ENCODE data around the gene UTP3.
"Not testable (repeated sequence)": the region's sequence is repeated elsewhere in the genome, so short reads cannot be mapped to it uniquely, and the experiment has no call there.

The UTP3 gene

DNA sequence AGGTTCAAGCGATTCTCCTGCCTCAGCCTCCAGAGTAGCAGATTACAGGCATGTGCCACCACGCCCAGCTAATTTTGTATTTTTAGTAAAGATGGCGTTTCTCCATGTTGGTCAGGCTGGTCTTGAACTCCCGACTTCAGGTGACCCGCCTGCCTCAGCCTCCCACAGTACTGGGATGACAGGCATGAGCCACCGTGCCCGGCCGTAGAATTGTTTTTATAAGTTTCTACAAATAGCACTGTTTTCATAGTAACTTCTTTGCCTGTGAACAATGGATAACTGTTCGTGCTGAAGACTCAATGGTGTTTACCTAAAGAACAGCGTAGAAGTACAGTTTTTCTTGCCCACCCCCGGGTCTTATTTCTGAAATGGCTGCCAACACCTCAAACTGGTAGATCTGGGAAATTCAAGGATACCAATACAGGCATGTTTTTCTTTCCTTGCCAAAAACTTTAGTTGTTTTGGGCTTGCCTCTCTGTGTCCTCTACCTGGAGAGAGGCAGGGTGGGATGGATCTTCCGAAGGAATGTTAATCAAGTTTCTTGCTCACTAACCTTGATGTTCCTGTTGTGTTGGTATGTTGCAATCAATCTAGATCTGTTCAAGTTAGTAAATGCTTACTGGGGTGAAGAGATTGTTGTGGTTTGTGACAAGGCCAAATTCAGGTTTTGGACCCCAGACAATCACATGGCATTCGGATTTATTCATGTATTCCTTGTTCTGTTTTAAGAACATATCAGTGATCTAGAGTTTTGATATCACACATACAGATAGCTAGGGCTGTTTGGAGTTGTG is 30.7 kb downstream of the UTP3 start:
- no peak for FAIRE-seq

DNA sequence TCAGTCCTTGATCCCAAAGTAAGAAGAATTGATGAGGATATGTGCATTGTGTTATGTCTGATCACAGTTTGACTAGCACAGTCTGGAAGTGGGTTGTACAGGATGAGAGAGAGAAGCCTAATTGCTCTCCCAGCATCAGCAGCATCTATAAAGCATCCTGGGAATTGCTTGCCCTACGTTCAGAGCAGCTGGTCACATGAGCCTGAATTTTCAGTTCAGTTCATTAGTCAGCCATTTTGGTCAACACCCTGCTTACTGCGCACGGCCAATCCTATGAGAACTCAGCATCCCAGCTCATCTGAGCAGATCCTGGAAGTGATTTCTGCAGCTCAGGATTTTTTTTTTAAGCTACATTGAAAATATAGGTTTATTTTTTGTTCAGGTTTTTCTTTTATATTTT is 33.4 kb downstream of the UTP3 start, which contains the start of gene RUFY3:
Gene RUFY3, plus strand, starts transcription at position 218 of the 400 bp plus-strand sequence. CDS start 610 bp downstream, outside the sequence.
- FAIRE-seq, result peak; percentile 6

DNA sequence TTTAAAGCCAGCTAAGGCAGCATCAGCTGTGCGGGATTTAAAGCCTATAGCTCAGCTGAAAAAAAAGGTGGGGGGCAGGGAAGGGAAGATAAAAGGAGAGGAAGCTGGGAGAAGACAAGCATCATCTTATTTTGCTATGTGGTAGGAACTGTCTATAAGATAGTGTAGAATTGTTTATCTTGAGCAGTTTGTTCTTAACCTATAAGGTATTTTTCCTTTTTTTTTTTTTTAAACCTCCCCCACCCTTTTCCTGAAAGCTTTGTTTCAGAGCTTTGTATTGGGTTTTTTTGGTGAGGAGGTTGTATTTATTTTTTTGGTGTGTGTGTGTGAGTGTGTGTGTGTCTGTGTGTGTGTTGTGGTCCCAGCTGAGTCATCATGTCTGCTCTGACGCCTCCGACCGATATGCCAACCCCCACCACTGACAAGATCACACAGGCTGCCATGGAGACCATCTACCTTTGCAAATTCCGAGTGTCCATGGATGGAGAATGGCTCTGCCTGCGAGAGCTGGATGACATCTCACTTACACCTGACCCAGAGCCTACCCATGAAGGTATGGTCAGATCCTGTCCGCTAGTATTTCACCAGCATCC is 34.0 kb downstream of the UTP3 start:
- FAIRE-seq, result no peak

DNA sequence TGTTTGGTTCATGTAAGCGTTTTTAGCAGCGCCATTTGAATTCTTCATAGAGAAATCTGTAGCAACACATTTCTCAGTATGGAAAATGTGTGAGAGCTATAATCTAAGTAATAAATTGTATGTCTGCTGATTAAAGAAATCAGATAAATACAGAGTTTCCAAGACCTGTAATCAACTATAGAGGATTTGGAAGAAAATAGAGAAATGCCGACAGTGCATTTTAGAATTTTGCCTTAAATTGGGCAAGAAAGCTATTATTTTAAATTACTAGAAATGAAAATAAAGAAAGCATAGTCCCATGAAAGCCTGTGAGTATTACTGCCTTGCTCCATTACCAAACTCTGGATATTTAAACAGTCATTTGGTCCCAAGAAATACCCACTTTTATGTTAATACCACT is 36.1 kb downstream of the UTP3 start:
- FAIRE-seq, result no peak

DNA sequence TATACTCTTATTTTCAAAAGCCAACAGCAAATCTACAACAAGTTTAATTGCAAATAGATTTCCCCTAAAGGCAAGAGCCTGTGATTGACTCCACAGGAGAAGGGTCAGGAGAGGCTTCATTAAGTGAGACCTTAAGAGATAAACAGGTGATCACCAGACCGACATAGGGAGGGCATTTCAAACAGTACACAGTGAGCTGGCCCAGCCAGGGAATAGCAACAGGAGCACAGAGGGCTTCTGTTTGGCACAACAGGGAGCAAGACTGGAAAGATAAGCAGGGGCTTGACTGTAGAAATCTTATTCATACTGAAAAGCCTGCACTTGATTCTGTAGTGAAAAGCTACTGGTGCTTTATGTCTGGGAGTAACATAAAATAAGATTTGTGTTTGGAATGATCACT is 37.3 kb downstream of the UTP3 start:
- no peak for FAIRE-seq

DNA sequence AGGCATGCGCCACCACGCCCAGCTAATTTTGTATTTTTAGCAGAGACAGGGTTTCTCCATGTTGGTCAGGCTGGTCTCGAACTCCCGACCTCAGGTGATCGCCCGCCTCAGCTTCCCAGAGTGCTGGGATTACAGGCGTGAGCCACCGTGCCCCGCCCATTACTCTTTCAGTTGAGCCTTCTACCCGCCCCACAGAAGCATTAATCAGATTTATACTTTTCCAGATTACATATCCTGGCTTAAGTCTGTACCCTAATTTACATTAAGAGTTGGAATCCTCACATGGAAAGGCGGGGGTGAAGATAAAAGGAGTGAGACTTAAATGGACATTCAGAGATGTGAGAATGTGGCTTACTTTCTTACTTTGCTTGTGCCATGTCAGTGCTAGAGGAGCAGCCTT is 38.2 kb downstream of the UTP3 start:
- FAIRE-seq, result not testable (repeated sequence)

DNA sequence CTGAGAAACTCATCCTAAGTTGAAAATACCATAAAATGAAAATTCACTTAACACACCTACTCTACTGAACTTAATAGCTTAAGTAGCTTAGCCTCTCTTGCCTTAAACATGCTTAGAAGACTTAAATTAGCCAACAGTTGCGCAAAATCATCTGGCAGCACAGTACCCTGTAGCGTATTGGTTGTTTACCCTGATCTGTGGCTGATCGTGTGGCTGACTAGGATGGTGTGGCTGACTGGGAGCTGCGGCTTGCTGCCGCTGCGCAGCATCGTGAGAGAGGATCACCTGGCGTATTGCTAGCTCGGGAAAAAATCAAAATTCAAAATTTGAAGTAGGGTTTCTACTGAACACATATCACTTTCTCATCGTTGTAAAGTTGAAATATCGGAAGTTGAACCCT is 39.8 kb downstream of the UTP3 start:
- FAIRE-seq, result no peak

DNA sequence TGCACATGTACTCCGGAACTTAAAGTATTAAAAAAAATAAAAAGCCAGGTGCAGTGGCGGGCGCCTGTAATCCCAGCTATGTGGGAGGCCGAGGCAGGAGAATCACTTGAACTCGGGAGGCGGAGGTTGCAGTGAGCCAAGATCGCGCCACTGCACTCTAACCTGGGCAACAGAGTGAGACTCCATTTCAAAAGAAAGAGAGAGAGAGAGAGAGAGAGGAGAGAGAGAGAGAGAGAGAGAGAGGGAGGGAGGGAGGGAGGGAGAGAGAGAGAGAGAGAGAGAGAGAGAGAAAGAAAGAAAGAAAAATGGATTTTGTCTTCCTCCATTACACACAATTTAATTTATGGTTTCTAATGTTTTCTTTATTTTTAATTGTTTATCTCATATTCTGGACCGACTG is 44.5 kb downstream of the UTP3 start:
- FAIRE-seq, result not testable (repeated sequence)

DNA sequence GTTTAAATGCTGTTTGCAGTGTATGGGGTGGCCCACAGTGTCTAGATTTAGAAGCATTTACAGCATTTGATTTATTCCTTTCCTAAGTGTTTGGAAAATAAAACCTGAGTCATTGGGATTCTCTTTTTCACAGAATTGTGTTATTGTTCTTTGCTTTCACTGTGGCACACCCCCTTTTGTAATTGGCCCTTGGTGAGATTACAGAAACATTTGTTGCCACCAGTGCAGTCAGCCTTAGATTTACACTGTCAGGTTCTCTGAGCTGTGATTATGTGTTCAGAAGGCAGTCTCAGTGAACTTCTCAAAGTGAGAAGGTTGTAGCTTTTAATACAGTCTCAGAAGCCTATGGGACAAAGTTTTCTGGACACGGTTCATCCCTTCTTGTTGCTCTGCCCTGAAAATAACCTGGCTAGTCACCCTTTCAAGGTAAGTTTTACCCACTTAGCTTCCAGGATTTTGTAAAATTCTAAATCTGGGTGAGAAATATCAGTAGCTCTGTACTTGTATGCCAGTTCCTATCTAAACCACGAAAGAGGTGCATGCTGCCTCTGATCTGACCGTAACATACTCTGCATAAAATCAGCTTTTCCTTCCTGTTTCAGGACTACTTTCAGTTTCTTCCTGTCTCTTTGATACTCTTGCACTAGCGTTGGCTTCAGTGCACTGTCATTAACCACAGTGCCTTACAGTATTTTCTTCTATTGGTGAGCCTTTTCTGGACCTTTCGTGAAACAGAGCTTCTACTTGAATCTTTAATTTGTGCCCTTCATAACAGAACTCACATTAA is 46.0 kb downstream of the UTP3 start:
- peak; percentile 68 for FAIRE-seq

DNA sequence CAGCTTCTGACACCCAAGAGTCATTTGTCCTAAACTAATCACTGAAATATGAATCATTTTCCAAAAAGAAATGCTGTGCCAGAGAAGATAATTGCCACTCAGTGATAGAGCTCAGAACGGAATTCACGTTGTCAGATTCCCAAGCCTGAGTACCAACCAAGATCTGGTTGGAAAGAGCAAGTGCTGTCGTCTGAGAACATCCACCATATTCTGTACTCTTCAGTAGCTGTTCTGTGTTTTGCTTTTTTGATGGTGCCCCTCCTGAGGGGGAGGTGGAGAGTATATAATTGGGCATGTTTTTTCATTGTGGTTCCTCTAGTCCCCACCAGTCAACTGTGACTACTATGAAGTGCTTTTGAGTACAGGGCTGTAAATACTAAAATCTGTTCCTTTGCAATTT is 46.6 kb downstream of the UTP3 start:
- no peak for FAIRE-seq

DNA sequence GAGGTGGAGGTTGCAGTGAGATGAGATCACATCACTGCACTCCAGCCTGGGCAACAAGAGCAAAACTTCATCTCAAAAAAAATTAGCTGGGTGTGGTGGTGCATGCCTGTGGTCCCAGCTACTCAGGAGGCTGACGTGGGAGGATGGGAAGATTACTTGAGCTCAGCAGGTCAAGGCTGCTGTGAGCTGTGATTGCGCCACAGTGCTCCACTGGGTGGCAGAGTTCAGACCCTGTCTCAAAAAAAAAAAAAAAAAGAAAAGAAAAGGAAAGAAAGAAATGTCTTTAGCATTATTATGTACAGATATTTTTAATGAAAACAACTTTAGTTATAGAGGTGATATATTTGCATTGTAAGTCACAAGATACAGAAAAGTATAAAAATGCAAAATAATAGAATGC is 47.6 kb downstream of the UTP3 start:
- peak; percentile 27 for FAIRE-seq

DNA sequence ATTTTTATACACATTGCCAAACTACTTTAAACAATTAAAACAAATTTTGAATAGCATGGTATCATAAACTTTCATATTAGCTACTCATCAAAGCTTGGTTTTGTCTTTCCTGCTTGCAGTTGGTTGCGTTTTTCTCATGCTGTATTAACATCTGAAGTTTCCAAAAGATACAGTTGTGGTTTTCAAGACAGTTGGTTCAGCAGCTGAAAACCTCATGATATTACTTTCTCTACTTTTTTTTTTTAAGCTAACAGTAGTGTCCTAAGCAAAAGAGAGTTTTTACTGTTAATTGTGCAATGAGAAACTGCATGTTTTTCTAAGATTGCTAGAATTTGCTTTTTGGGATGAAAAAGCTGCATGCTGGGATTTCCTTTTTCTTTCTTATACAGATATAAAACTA is 48.7 kb downstream of the UTP3 start:
- FAIRE-seq, result peak; percentile 16

DNA sequence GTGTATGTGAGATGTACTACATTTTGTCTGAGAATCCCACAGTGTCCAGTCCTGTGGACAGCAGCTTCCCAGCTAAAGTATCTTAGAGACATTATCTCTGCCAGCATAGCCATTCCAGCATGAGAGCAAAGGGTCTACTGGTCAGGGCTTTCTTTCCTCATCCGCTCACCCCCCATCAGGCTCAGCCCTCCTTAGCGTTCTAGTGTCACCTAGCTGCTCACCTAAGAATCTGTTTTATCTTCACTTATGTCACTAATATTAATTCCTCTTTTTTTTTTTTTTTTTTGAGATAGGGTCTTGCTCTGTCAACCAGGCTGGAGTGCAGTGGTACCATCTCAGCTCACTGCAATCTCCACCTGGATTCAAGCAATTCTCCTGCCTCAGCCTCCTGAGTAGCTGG is 49.1 kb downstream of the UTP3 start:
- no peak for FAIRE-seq

DNA sequence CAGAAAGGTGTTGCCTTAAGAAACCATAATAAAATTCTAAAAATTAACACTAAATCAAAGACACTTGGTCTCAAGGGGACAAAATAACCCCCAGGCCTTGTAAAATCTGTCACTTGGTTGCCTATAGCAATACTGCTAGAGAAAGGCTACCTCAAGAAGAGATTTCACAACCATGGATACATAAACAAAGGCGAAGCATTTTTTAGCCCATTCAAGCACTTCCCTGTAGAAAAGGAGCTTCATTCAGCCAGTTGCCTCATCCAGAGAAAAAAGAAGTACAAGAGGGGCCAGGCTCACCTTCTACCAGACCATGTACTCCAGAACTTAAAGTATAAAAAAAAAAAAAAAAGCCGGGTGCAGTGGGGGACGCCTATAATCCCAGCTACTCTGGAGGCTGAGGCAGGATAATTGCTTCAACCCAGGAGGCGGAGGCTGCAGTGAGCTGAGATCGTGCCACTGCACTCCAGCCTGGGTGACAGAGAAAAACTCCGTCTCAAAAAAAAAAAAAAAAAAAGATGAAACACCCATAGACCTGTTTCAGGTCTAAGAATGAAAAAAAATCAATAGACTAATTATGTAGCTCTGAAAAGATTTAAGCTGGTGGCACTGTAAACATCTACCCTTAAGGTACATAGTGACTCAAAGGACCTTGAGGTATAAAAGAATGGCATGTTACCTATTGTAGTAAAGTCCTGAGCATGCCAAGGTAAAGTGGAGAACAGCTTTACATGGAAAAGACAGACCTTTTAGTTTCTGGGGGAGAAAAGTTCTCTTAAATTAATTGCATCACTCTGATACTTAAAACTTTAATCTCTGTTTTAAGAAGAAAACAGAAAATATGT is 51.4 kb downstream of the UTP3 start:
- no peak for FAIRE-seq
